Prostate gland (tissue), 2 donors: ENCODE data around the gene AGER.

Experiments used
- POLR2A ChIP-seq: fragments of 450-650 bp; IDR thresholded peaks from one replicate; pipeline ENCODE4 v1.6.1; 2016; ENCODE audit warnings: antibody characterized with exemption, mild to moderate bottlenecking
- TF ChIP-seq, protein P1 (sequence below), 4 experiments: fragments of 200-600 bp in 2 of 4; fragments of 450-650 bp in 2 of 4; sonication (generic) in 2 of 4; IDR thresholded peaks; 1 replicate in 3 of 4; 2 replicates in 1 of 4; pipeline ENCODE4 v1.5.1; 2016 to 2019; ENCODE audit warnings: antibody characterized with exemption in 4 of 4, mild to moderate bottlenecking in 2 of 4, moderate library complexity in 2 of 4

DNA sequence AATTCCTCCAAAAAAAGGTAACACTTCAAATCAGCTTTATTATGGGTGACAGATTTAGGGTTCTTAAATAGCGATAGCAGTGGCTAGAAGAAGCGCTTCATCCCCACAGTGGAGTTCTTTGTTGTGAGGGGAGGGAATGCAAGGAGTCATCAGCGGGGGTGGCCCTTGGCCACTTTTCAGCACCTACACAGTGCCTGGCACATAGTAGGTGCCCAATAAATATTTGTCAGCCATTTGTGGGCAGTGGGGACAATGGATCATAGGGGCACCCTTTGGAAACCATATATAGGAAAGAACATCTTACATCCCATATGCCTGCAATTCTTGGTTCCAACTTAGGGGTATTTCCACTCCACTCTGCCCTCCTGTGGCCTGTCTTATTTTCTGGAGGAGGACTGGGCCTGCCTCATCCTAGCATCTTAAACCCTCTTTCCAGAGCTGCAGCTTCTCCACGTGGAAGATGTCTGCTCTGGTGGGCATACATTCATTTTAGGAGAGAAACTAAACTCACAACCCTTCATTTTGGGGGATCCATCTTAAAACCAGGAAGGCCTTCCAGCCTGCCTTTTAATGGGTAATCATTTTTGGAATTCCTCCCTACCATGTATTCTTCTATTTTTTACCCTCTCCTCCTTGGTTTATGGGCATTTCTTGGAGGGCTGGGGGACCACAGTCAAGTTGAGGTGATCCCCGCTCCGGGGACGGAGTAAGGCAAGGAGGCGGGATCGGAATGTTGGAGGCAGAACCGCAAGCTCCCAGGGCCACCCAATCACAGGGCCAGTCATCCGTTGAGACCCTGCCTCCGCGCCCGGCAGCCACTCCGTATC lies 11.0 kb upstream of the AGER start:
- peak; percentile 86 for TF ChIP-seq POLR2A
- TF ChIP-seq, protein P1, sequence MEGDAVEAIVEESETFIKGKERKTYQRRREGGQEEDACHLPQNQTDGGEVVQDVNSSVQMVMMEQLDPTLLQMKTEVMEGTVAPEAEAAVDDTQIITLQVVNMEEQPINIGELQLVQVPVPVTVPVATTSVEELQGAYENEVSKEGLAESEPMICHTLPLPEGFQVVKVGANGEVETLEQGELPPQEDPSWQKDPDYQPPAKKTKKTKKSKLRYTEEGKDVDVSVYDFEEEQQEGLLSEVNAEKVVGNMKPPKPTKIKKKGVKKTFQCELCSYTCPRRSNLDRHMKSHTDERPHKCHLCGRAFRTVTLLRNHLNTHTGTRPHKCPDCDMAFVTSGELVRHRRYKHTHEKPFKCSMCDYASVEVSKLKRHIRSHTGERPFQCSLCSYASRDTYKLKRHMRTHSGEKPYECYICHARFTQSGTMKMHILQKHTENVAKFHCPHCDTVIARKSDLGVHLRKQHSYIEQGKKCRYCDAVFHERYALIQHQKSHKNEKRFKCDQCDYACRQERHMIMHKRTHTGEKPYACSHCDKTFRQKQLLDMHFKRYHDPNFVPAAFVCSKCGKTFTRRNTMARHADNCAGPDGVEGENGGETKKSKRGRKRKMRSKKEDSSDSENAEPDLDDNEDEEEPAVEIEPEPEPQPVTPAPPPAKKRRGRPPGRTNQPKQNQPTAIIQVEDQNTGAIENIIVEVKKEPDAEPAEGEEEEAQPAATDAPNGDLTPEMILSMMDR (IDR thresholded peaks at IDR 0.05): peak in 3 of 4 experiments; percentile 8 to 74 (median 54)
